ENCODE measurements around the gene PDZD8.

The PDZD8 gene

GRCh38 chr10:117399341-117400196 lies 24.3 kb upstream of the PDZD8 start:
- DNase-seq (ENCODE audit: low read depth in 2 of 3, low spot score in 2 of 3), result no peak

GRCh38 chr10:117398029-117398428 lies 22.8 kb upstream of the PDZD8 start:
- DNase-seq (ENCODE audit: low read depth in 2 of 3, low spot score in 2 of 3), result no peak

GRCh38 chr10:117391436-117392205 lies 16.4 kb upstream of the PDZD8 start:
- DNase-seq (ENCODE audit: low read depth in 2 of 3, low spot score in 2 of 3), result no peak

GRCh38 chr10:117390420-117390819 lies 15.2 kb upstream of the PDZD8 start:
- no peak for DNase-seq (ENCODE audit: low read depth in 2 of 3, low spot score in 2 of 3)

- no peak for DNase-seq (ENCODE audit: low read depth in 2 of 3, low spot score in 2 of 3)
These were observed 11.6 kb upstream of the PDZD8 start for GRCh38 chr10:117386805-117387204.

- no peak for DNase-seq (ENCODE audit: low read depth in 2 of 3, low spot score in 2 of 3)
These were observed 7.6 kb upstream of the PDZD8 start for GRCh38 chr10:117382861-117383260.

GRCh38 chr10:117374506-117375359 lies 507 bp downstream of the PDZD8 start:
- DNase-seq (ENCODE audit: low read depth in 2 of 3, low spot score in 2 of 3), result peak; percentile 3 to 23 (median 5)

- DNase-seq (ENCODE audit: low read depth in 2 of 3, low spot score in 2 of 3), result peak; percentile 1 to 12 (median 2)
These were observed 1.3 kb downstream of the PDZD8 start for GRCh38 chr10:117373823-117374505.

GRCh38 chr10:117370205-117370604 lies 5.0 kb downstream of the PDZD8 start:
- no peak for DNase-seq (ENCODE audit: low read depth in 2 of 3, low spot score in 2 of 3)

GRCh38 chr10:117367718-117368117 lies 7.5 kb downstream of the PDZD8 start:
- DNase-seq (ENCODE audit: low read depth in 2 of 3, low spot score in 2 of 3), result no peak

GRCh38 chr10:117366741-117367140 lies 8.5 kb downstream of the PDZD8 start:
- DNase-seq (ENCODE audit: low read depth in 2 of 3, low spot score in 2 of 3), result no peak

GRCh38 chr10:117365612-117366011 lies 9.6 kb downstream of the PDZD8 start:
- DNase-seq (ENCODE audit: low read depth in 2 of 3, low spot score in 2 of 3), result no peak

- DNase-seq (ENCODE audit: low read depth in 2 of 3, low spot score in 2 of 3), result no peak
These were observed 10.9 kb downstream of the PDZD8 start for GRCh38 chr10:117364110-117364960.

- no peak for DNase-seq (ENCODE audit: low read depth in 2 of 3, low spot score in 2 of 3)
These were observed 12.2 kb downstream of the PDZD8 start for GRCh38 chr10:117363028-117363427.

GRCh38 chr10:117362313-117362712 lies 12.9 kb downstream of the PDZD8 start:
- no peak for DNase-seq (ENCODE audit: low read depth in 2 of 3, low spot score in 2 of 3)

- DNase-seq (ENCODE audit: low read depth in 2 of 3, low spot score in 2 of 3), result no peak
These were observed 14.1 kb downstream of the PDZD8 start for GRCh38 chr10:117360994-117361667.

GRCh38 chr10:117360016-117360415 lies 15.2 kb downstream of the PDZD8 start:
- DNase-seq (ENCODE audit: low read depth in 2 of 3, low spot score in 2 of 3), result no peak

- DNase-seq (ENCODE audit: low read depth in 2 of 3, low spot score in 2 of 3), result no peak
These were observed 20.2 kb downstream of the PDZD8 start for GRCh38 chr10:117355072-117355471.

- no peak for DNase-seq (ENCODE audit: low read depth in 2 of 3, low spot score in 2 of 3)
These were observed 21.6 kb downstream of the PDZD8 start for GRCh38 chr10:117353684-117354083.
